ENCODE data around the gene LRMDA. TPM values are rescaled to one million over a fixed set of nuclear protein-coding genes. Genes with fewer than 3 reads are reported as not detected.

Gene LRMDA
- total RNA-seq, 4 donors from 2014 or later, result 2.2 to 7.8 (median 4.5) TPM

DNA sequence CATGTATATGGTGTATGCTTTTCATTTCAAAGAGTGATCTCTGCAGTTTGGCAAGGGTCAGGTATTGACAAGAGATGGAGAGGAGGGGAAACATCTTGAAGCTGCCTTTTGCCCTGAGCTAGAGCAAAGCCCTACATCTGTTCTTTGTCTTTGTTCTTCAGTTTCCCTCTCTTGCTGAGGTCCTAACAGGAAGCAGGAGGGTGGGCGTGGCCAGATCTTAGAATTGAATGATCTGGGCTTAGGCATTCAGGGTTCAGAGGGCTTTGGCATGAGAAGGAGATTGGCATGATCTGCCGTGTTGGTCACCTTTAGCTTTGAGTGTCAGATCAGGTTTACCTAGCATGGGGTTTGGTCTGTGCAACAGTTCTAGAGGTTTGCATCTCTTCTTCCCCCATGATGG lies 41.3 kb downstream of the LRMDA start:
- Histone ChIP-seq H3K27ac (no peak overlapping the region), H3K9me3 (no peaks in the 10 kb centered on the region), H3K36me3 (no peaks in the 10 kb centered on the region), H3K27me3 (no peaks in the 10 kb centered on the region), H3K4me3 (no peak overlapping the region), H3K4me1 (peaks cover 5 to 35% (median 13%) of the 10 kb centered on the region in 4 donors)
- WGBS, 2 donors (ENCODE audit: low coverage in 1 of 2), result 70% methylated on average over 2 of the region's 2 CpGs; no CpG with 5 or more reads in 1 of the 2 donors
- in situ Hi-C loops (cut with MboI; ENCODE audit: low pct_ligation_motif_present in 1 of 4, low pct_unique_long_range_greater_than_20kb in 1 of 4, low sequenced_read_pairs in 3 of 4), result no loop called here
- intact Hi-C loops (cut with DNase I; ENCODE audit: low total_unique reads), result no loop called here
- TF ChIP-seq EP300 (IDR thresholded peaks at IDR 0.05; ENCODE audit: low read depth), result no peak
- no peak for TF ChIP-seq CTCF (IDR thresholded peaks at IDR 0.05)
- no peak for TF ChIP-seq POLR2AphosphoS5 (IDR thresholded peaks at IDR 0.05)
- no peak for TF ChIP-seq POLR2A (IDR thresholded peaks at IDR 0.05)
- DNase-seq, result peak; percentile 41

GRCh38 chr10:75474106-75474505 lies 42.7 kb downstream of the LRMDA start:
- H3K36me3 ChIP-seq, result no peaks in the 10 kb centered on the region
- H3K4me1 ChIP-seq, result peaks cover 0 to 27% (median 13%) of the 10 kb centered on the region in 4 donors
- H3K27ac ChIP-seq, result no peak overlapping the region
- in situ Hi-C loops (cut with MboI; ENCODE audit: low pct_ligation_motif_present in 1 of 4, low pct_unique_long_range_greater_than_20kb in 1 of 4, low sequenced_read_pairs in 3 of 4) (no loop called here), intact Hi-C loops (cut with DNase I; ENCODE audit: low total_unique reads) (no loop called here)
- TF ChIP-seq EP300 (IDR thresholded peaks at IDR 0.05; ENCODE audit: low read depth), result no peak
- TF ChIP-seq CTCF (IDR thresholded peaks at IDR 0.05), result no peak
- TF ChIP-seq POLR2AphosphoS5 (IDR thresholded peaks at IDR 0.05), result no peak
- TF ChIP-seq POLR2A (IDR thresholded peaks at IDR 0.05), result no peak
- no peak overlapping the region for H3K4me3 ChIP-seq
- DNase-seq, result no peak
- H3K9me3 ChIP-seq, result no peaks in the 10 kb centered on the region
- H3K27me3 ChIP-seq, result no peaks in the 10 kb centered on the region

DNA sequence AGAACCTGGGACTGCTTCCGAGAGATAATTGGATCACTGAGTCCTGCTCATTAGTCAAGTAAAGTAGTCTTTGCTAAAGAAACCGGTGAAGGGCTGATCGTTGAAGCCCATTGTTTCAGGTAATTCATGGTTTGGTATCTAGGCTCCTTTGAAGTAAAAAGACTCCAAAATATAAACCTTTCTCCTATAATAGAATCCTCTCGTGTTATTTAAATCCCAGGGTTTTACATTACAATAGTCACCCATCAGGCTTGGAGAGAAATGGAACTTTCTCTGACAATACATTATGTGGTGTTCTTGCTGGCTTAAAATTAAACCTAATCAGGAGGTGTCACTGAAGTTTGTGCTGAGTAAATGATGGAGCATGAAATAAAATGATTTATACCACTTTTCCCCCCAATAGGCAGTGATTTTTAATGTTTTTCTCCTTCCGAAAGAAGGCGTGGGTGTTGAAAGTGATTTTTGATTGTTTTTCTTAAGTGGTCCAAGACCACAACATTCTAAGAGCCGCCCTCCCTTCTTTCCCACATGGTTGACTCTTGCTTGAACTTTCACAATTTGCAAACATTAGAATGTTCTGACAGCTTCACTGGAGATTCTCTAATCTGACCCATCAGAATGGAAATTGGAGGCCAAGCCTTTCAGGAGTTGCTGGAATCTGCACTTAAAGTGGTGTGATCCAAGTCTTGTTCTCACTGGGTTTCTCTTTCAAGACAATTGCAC lies 44.2 kb downstream of the LRMDA start:
- DNase-seq, result no peak
- intact Hi-C loops (cut with DNase I; ENCODE audit: low total_unique reads) (no loop called here), in situ Hi-C loops (cut with MboI; ENCODE audit: low pct_ligation_motif_present in 1 of 4, low pct_unique_long_range_greater_than_20kb in 1 of 4, low sequenced_read_pairs in 3 of 4) (no loop called here)
- Histone ChIP-seq H3K27me3 (no peaks in the 10 kb centered on the region), H3K4me1 (peaks cover 0 to 15% (median 10%) of the 10 kb centered on the region in 4 donors), H3K9me3 (no peaks in the 10 kb centered on the region), H3K4me3 (no peak overlapping the region), H3K36me3 (no peaks in the 10 kb centered on the region), H3K27ac (no peak overlapping the region)
- 77 to 83% methylated on average over 3 to 7 of the region's 7 CpGs for WGBS, 2 donors (ENCODE audit: low coverage in 1 of 2)
- TF ChIP-seq CTCF (IDR thresholded peaks at IDR 0.05) (no peak), POLR2AphosphoS5 (IDR thresholded peaks at IDR 0.05) (no peak), POLR2A (IDR thresholded peaks at IDR 0.05) (no peak), EP300 (IDR thresholded peaks at IDR 0.05; ENCODE audit: low read depth) (no peak)

DNA sequence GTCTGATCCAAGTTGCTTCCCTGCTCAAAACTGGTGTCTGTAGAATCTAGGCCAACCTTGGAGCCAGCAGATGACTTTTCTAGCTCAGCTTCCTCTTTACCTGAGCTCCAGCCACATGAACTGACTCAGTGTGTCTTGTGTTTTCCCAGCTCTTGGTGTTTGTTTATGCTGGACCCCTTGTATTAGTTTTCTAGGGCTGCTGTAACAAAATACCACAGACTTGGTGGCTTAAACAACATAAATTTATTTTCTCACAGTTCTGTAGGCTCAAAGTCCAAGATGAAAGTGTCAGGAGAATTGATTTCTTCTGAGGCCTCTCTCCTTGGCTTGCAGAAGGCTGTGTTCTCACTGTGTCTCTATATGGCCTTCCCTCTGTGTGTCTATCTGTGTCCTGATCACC lies 45.1 kb downstream of the LRMDA start:
- intact Hi-C loops (cut with DNase I; ENCODE audit: low total_unique reads) (no loop called here), in situ Hi-C loops (cut with MboI; ENCODE audit: low pct_ligation_motif_present in 1 of 4, low pct_unique_long_range_greater_than_20kb in 1 of 4, low sequenced_read_pairs in 3 of 4) (no loop called here)
- no peaks in the 10 kb centered on the region for H3K27me3 ChIP-seq
- no peak overlapping the region for H3K27ac ChIP-seq
- DNase-seq, result no peak
- H3K4me1 ChIP-seq, result peaks cover 0 to 6% (median 2%) of the 10 kb centered on the region in 4 donors
- TF ChIP-seq CTCF (IDR thresholded peaks at IDR 0.05) (no peak), EP300 (IDR thresholded peaks at IDR 0.05; ENCODE audit: low read depth) (no peak), POLR2AphosphoS5 (IDR thresholded peaks at IDR 0.05) (no peak), POLR2A (IDR thresholded peaks at IDR 0.05) (no peak)
- H3K36me3 ChIP-seq, result no peaks in the 10 kb centered on the region
- H3K4me3 ChIP-seq, result no peak overlapping the region
- H3K9me3 ChIP-seq, result no peaks in the 10 kb centered on the region

All from transverse colon (tissue), 4 donors.